ENCODE results near the gene SNAP29. TPM values are rescaled to one million over a fixed set of nuclear protein-coding genes. Genes with fewer than 3 reads are reported as not detected.

SNAP29 gene
- total RNA-seq, 1 experiment from 2014 or later, result 17.9 TPM

DNA sequence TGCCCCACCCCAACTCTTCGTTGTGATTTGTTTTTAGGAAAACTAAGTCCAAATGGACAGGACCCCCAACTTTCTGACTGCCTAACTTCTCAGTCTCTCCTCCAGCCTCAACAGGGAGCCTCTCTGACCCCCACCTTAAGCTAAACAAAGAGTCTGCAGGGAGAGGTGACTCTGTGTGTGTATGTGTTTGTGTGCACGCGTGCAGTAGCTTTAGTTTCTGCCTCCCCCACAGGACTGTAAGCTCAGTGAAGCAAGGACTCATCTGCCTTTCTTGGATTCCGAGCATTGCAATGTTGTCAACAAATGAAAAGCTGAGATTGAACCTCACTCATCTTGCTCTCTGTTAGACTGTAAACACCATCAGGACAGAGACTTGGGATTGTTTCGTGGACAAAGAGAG, 7.9 kb downstream of the SNAP29 start:
- no peaks in the 10 kb centered on the region for H3K9me3 Mint-ChIP-seq
- no peak overlapping the region for H3K4ac ChIP-seq (ENCODE audit: low read depth, low read length)
- no peak overlapping the region for H3K4me2 ChIP-seq (ENCODE audit: insufficient read depth, insufficient read length, low read length)
- TF ChIP-seq, protein P1, sequence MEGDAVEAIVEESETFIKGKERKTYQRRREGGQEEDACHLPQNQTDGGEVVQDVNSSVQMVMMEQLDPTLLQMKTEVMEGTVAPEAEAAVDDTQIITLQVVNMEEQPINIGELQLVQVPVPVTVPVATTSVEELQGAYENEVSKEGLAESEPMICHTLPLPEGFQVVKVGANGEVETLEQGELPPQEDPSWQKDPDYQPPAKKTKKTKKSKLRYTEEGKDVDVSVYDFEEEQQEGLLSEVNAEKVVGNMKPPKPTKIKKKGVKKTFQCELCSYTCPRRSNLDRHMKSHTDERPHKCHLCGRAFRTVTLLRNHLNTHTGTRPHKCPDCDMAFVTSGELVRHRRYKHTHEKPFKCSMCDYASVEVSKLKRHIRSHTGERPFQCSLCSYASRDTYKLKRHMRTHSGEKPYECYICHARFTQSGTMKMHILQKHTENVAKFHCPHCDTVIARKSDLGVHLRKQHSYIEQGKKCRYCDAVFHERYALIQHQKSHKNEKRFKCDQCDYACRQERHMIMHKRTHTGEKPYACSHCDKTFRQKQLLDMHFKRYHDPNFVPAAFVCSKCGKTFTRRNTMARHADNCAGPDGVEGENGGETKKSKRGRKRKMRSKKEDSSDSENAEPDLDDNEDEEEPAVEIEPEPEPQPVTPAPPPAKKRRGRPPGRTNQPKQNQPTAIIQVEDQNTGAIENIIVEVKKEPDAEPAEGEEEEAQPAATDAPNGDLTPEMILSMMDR (conservative IDR thresholded peaks at IDR 0.05), result no peak
- no peaks in the 10 kb centered on the region; the same call in 1 of the 2 replicates for H3K79me2 ChIP-seq (ENCODE audit: insufficient read depth, low read length)
- no peak overlapping the region for H2BK20ac ChIP-seq (ENCODE audit: low read depth, low read length, poor library complexity, severe bottlenecking)
- no peak overlapping the region for H2BK12ac ChIP-seq (ENCODE audit: insufficient read length, low read depth, low read length)
- H2AFZ ChIP-seq (ENCODE audit: low read length), result no peak overlapping the region
- WGBS (ENCODE audit: extremely low coverage, insufficient read length, low lambda C conversion rate), result no CpG with 5 or more reads among the region's 5 CpGs
- H3K4me1 Mint-ChIP-seq, result no peaks in the 10 kb centered on the region
- H3K4me1 ChIP-seq (ENCODE audit: insufficient read depth, low read length), result no peaks in the 10 kb centered on the region
- no peaks in the 10 kb centered on the region for H3K23me2 ChIP-seq (ENCODE audit: insufficient read length, low read depth, low read length, poor library complexity, severe bottlenecking)
- H3K79me1 ChIP-seq (ENCODE audit: insufficient read depth, low read depth, low read length, poor library complexity, severe bottlenecking), result no peaks in the 10 kb centered on the region
- H3T11ph ChIP-seq (ENCODE audit: low read length), result no peak overlapping the region
- no peak overlapping the region for H4K91ac ChIP-seq (ENCODE audit: insufficient read length, low read depth, low read length)
- no peak overlapping the region for H3K18ac ChIP-seq (ENCODE audit: insufficient read length, low read depth, low read length)
- no peak overlapping the region for H2AK5ac ChIP-seq (ENCODE audit: insufficient read length, low read length)
- H3K56ac ChIP-seq (ENCODE audit: insufficient read length, low read depth, low read length), result no peak overlapping the region
- H3K9me3 ChIP-seq (ENCODE audit: control insufficient read depth, low read depth, low read length), result no peaks in the 10 kb centered on the region
- no peaks in the 10 kb centered on the region for H4K20me1 ChIP-seq (ENCODE audit: control insufficient read depth, insufficient read depth, insufficient read length)
- H2BK120ac ChIP-seq (ENCODE audit: low read depth, low read length, poor library complexity, severe bottlenecking), result no peak overlapping the region
- H3K14ac ChIP-seq (ENCODE audit: insufficient read depth, low read length), result no peak overlapping the region
- no peak overlapping the region for H4K8ac ChIP-seq (replicated peaks; ENCODE audit: insufficient read length, low read depth, low read length)
- H3K4me3 Mint-ChIP-seq, result no peak overlapping the region
- no peak overlapping the region for H2BK5ac ChIP-seq (ENCODE audit: insufficient read length, low read length)
- DNase-seq, result no peak
- H3K27ac Mint-ChIP-seq, result peak overlapping the region in 2 of 3 experiments; percentile 58 to 82; a peak in 4 of 7 replicates
- H3K27me3 ChIP-seq (ENCODE audit: insufficient read depth, low read length), result no peaks in the 10 kb centered on the region
- no peak overlapping the region for H4K5ac ChIP-seq (ENCODE audit: insufficient read length, low read depth, low read length)
- no peak overlapping the region for H3K23ac ChIP-seq (ENCODE audit: insufficient read length, low read depth, low read length)
- H3K27me3 Mint-ChIP-seq (ENCODE audit: low read depth), result no peaks in the 10 kb centered on the region
- no peak overlapping the region for H3K27ac ChIP-seq (ENCODE audit: insufficient read length, low read depth, low read length)
- H3K9ac ChIP-seq (ENCODE audit: extremely low read depth, insufficient read length, low read length), result no peak overlapping the region
- H3K36me3 Mint-ChIP-seq (ENCODE audit: insufficient read depth in 1 of 3, low read depth in 3 of 3), result no peaks in the 10 kb centered on the region; a peak in 2 of 7 replicates
- no peak overlapping the region for H2BK15ac ChIP-seq (ENCODE audit: low read depth, low read length)

All from H9 (cell line).